SH-SY5Y (cell line): Measurements from ENCODE around the gene YY1.

ENCODE experiments used
- GATA2 ChIP-seq: IDR thresholded peaks from 2 replicates; pipeline ENCODE4 v1.6.1; 2011; ENCODE audit warnings: mild to moderate bottlenecking, low read depth, low read length
- GATA3 ChIP-seq: IDR thresholded peaks from 2 replicates; pipeline ENCODE4 v1.6.1; 2011; ENCODE audit warnings: low read depth, mild to moderate bottlenecking, low read length, moderate library complexity

GRCh38 chr14:100239840-100240667 is 1.1 kb downstream of the YY1 start:
- TF ChIP-seq GATA3 (no peak), GATA2 (no peak)
